Tibial nerve (tissue), 4 donors: ENCODE results near the gene SPATA19. TPM values are rescaled to one million over a fixed set of nuclear protein-coding genes. Genes with fewer than 3 reads are reported as not detected.

Experiments
- DNase-seq, 2 donors: peaks; one replicate each; pipeline ENCODE4 v3.0.0-alpha.2; 2019; ENCODE audit warnings: low spot score in 2 of 2
- H3K27ac ChIP-seq, 4 donors: fragments of 200-600 bp; sonication (generic) in 3 of 4; one replicate each; pipeline ENCODE4 v1.5.1; 2017 to 2019; ENCODE audit warnings: mild to moderate bottlenecking in 1 of 4
- H3K27me3 ChIP-seq, 2 donors: fragments of 200-600 bp; sonication (generic) in 1 of 2; one replicate each; pipeline versions ENCODE4 v1.5.1 to v1.6.0; 2017 to 2019
- H3K36me3 ChIP-seq, 3 donors: fragments of 200-600 bp; sonication (generic); one replicate each; pipeline ENCODE4 v1.5.1; 2018 to 2019
- H3K4me1 ChIP-seq, 4 donors: fragments of 200-600 bp; sonication (generic) in 3 of 4; one replicate each; pipeline ENCODE4 v1.5.1; 2017 to 2019
- H3K4me3 ChIP-seq, 4 donors: fragments of 200-600 bp; sonication (generic) in 3 of 4; one replicate each; pipeline ENCODE4 v1.5.1; 2017 to 2019; ENCODE audit warnings: mild to moderate bottlenecking in 1 of 4, moderate library complexity in 1 of 4
- H3K9me3 ChIP-seq, 4 donors: fragments of 200-600 bp; sonication (generic) in 3 of 4; one replicate each; pipeline ENCODE4 v1.5.1; 2017 to 2019
- CTCF ChIP-seq, 5 experiments: fragments of 200-600 bp in 3 of 5; fragments of 450-650 bp in 2 of 5; sonication (generic) in 3 of 5; IDR thresholded peaks; one replicate each; pipeline ENCODE4 v1.5.1; 2016 to 2019; ENCODE audit warnings: antibody characterized with exemption in 5 of 5, mild to moderate bottlenecking in 3 of 5, moderate library complexity in 2 of 5
- EP300 ChIP-seq, 2 donors: sonication (generic); formaldehyde crosslinking; IDR thresholded peaks; one replicate each; pipeline ENCODE4 v1.6.1; 2017; ENCODE audit warnings: antibody characterized with exemption in 2 of 2, mild to moderate bottlenecking in 1 of 2
- POLR2A ChIP-seq, 2 donors: fragments of 450-650 bp; IDR thresholded peaks; one replicate each; pipeline ENCODE4 v1.6.1; 2017; ENCODE audit warnings: antibody characterized with exemption in 2 of 2, mild to moderate bottlenecking in 2 of 2, moderate library complexity in 2 of 2
- WGBS, 2 donors: methylation state at CpG; one replicate each; pipeline ENCODE4 v1.1.5; 2018; 5-methylcytosine and 5-hydroxymethylcytosine counted together
- total RNA-seq, 4 donors: library from RNA; depleted of rRNA; stranded (reverse); fragments of >200 nt; gene quantifications; one replicate each; pipeline ENCODE4 v1.1.0, GENCODE V29; 2016

SPATA19 gene
- total RNA-seq, 4 donors from 2014 or later: not detected

- H3K27ac ChIP-seq: no peak overlapping the region
- no peak for DNase-seq
- no peaks in the 10 kb centered on the region for H3K27me3 ChIP-seq
- whole genome bisulfite sequencing, 2 donors: 76 to 89% methylated on average over 3 of the region's 3 CpGs
- H3K36me3 ChIP-seq: no peaks in the 10 kb centered on the region
- no peak overlapping the region for H3K4me3 ChIP-seq
- H3K4me1 ChIP-seq: no peaks in the 10 kb centered on the region
- TF ChIP-seq CTCF (IDR thresholded peaks at IDR 0.05) (no peak), EP300 (IDR thresholded peaks at IDR 0.05) (no peak), POLR2A (IDR thresholded peaks at IDR 0.05) (no peak)
- H3K9me3 ChIP-seq: no peaks in the 10 kb centered on the region
Measured at GRCh38 chr11:133827556-133827955, 17.8 kb downstream of the SPATA19 start.

- Histone ChIP-seq H3K9me3 (no peaks in the 10 kb centered on the region), H3K4me3 (no peak overlapping the region), H3K36me3 (no peaks in the 10 kb centered on the region), H3K27ac (no peak overlapping the region), H3K27me3 (no peaks in the 10 kb centered on the region), H3K4me1 (no peaks in the 10 kb centered on the region)
- 72 to 85% methylated on average over 4 of the region's 4 CpGs for WGBS, 2 donors
- TF ChIP-seq EP300 (IDR thresholded peaks at IDR 0.05): no peak
- no peak for TF ChIP-seq POLR2A (IDR thresholded peaks at IDR 0.05)
- no peak for TF ChIP-seq CTCF (IDR thresholded peaks at IDR 0.05)
- DNase-seq: no peak
Measured at GRCh38 chr11:133826866-133827265, 18.4 kb downstream of the SPATA19 start.

DNA sequence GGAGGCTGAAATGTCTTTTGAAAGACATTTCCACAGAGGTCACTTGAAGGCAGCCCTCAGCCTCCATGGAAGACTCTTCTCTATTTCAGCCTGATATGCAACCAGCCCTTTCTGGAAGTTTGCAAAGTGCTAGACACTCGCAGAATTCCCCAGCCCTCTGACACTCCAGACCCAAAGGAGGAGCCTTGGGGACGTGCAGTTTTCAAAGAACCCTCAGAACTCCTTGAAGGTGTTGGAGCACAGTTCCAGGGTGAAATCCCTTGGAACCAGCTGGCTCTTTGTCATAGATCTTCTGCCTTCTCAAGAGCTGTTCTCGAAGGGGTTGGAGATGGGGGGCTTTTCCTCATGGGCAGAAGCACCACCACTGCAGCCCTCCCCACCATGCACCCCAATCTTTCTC is 19.6 kb downstream of the SPATA19 start:
- no peaks in the 10 kb centered on the region for H3K4me1 ChIP-seq
- WGBS, 2 donors: 50 to 75% methylated on average over 3 of the region's 3 CpGs
- H3K27ac ChIP-seq: no peak overlapping the region
- H3K36me3 ChIP-seq: no peaks in the 10 kb centered on the region
- no peak for TF ChIP-seq POLR2A (IDR thresholded peaks at IDR 0.05)
- no peak for TF ChIP-seq CTCF (IDR thresholded peaks at IDR 0.05)
- TF ChIP-seq EP300 (IDR thresholded peaks at IDR 0.05): no peak
- no peaks in the 10 kb centered on the region for H3K27me3 ChIP-seq
- no peaks in the 10 kb centered on the region for H3K9me3 ChIP-seq
- no peak overlapping the region for H3K4me3 ChIP-seq
- no peak for DNase-seq

DNA sequence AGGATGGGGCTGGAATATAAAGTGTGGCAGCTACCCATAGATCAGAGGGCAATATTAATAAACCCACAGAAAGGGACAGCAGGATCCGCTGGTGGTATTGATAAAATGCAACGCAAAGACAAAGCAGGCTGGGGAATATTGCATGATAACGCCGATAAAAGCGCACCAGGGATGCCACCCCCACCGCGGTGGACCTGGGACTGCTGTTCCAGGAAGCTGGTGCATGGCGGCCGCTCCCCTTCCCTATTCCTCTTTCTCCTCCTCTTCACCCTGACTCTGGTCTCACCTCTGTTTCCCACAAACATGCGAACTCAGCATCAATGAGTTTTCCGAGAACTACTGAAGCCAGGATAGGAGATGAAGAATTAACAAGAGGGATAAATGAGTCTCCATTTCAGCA is 20.2 kb downstream of the SPATA19 start:
- H3K27me3 ChIP-seq: no peaks in the 10 kb centered on the region
- no peaks in the 10 kb centered on the region for H3K4me1 ChIP-seq
- TF ChIP-seq POLR2A (IDR thresholded peaks at IDR 0.05) (no peak), EP300 (IDR thresholded peaks at IDR 0.05) (no peak), CTCF (IDR thresholded peaks at IDR 0.05) (no peak)
- H3K9me3 ChIP-seq: no peaks in the 10 kb centered on the region
- no peaks in the 10 kb centered on the region for H3K36me3 ChIP-seq
- H3K27ac ChIP-seq: no peak overlapping the region
- H3K4me3 ChIP-seq: no peak overlapping the region
- 89 to 93% methylated on average over 11 of the region's 11 CpGs for WGBS, 2 donors
- DNase-seq: no peak

DNA sequence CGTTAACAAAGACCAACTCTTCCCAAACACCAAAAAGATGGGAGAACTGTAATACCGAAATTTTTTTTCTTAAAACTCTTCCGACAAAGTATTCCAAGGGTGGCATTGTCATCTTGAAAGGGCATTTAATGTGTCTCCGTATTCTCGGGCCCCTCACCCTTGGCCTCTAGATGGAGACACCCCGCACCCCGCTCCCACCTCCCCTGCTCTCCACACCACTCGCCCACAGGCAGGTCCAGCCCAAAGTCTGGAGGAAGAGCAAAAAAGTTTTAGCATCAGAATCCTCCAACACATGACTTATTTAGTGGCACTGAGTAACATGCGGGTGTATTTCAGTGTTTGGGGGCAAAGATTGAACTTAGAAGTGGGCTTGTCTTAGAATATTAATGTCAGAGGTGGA is 20.7 kb downstream of the SPATA19 start:
- H3K27ac ChIP-seq: no peak overlapping the region
- no peak for TF ChIP-seq CTCF (IDR thresholded peaks at IDR 0.05)
- no peak for TF ChIP-seq POLR2A (IDR thresholded peaks at IDR 0.05)
- TF ChIP-seq EP300 (IDR thresholded peaks at IDR 0.05): no peak
- no peaks in the 10 kb centered on the region for H3K4me1 ChIP-seq
- H3K27me3 ChIP-seq: no peaks in the 10 kb centered on the region
- H3K9me3 ChIP-seq: no peaks in the 10 kb centered on the region
- H3K4me3 ChIP-seq: no peak overlapping the region
- H3K36me3 ChIP-seq: no peaks in the 10 kb centered on the region
- 68 to 73% methylated on average over 9 of the region's 9 CpGs for WGBS, 2 donors
- no peak for DNase-seq
